Thyroid gland (tissue), 4 donors: ENCODE measurements around the gene IPO7.

Source experiments
- POLR2A ChIP-seq, 2 donors: fragments of 450-650 bp; IDR thresholded peaks; one replicate each; pipeline ENCODE4 v1.6.1; 2017; ENCODE audit warnings: antibody characterized with exemption in 2 of 2, mild to moderate bottlenecking in 2 of 2, moderate library complexity in 1 of 2
- TF ChIP-seq, protein P1 (sequence below), 6 experiments: fragments of 200-600 bp in 3 of 6; fragments of 450-650 bp in 3 of 6; sonication (generic) in 3 of 6; IDR thresholded peaks; one replicate each; pipeline ENCODE4 v1.5.1; 2016 to 2019; ENCODE audit warnings: antibody characterized with exemption in 6 of 6, mild to moderate bottlenecking in 2 of 6, inconsistent platforms in 1 of 6, moderate library complexity in 1 of 6

- no peak for TF ChIP-seq POLR2A (IDR thresholded peaks at IDR 0.05)
- TF ChIP-seq, protein P1, sequence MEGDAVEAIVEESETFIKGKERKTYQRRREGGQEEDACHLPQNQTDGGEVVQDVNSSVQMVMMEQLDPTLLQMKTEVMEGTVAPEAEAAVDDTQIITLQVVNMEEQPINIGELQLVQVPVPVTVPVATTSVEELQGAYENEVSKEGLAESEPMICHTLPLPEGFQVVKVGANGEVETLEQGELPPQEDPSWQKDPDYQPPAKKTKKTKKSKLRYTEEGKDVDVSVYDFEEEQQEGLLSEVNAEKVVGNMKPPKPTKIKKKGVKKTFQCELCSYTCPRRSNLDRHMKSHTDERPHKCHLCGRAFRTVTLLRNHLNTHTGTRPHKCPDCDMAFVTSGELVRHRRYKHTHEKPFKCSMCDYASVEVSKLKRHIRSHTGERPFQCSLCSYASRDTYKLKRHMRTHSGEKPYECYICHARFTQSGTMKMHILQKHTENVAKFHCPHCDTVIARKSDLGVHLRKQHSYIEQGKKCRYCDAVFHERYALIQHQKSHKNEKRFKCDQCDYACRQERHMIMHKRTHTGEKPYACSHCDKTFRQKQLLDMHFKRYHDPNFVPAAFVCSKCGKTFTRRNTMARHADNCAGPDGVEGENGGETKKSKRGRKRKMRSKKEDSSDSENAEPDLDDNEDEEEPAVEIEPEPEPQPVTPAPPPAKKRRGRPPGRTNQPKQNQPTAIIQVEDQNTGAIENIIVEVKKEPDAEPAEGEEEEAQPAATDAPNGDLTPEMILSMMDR (IDR thresholded peaks at IDR 0.05), result no peak
These were observed 75.3 kb downstream of the IPO7 start for GRCh38 chr11:9459667-9460321.
